ENCODE measurements around the gene HOXD1.

DNA sequence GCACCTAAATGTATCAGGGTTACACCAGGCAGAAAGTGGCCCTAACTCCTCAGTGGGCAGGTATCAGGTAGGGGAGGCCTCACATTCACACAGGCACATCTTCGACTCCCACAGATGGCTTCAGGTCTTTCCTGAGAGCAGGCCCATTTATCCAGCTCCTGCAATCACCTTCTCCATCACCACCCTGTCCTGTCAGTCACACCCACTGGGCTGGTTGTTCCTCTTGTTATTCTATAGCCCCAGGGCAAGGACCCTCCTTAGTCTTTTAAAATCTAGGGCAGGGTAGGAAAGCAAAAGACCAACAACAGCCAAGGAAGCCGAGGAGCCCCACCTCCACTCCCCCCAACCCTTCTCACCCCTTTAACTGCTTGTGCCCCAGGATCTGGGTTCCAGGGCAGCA, 46.2 kb upstream of the HOXD1 start:
- TF ChIP-seq, protein P1, sequence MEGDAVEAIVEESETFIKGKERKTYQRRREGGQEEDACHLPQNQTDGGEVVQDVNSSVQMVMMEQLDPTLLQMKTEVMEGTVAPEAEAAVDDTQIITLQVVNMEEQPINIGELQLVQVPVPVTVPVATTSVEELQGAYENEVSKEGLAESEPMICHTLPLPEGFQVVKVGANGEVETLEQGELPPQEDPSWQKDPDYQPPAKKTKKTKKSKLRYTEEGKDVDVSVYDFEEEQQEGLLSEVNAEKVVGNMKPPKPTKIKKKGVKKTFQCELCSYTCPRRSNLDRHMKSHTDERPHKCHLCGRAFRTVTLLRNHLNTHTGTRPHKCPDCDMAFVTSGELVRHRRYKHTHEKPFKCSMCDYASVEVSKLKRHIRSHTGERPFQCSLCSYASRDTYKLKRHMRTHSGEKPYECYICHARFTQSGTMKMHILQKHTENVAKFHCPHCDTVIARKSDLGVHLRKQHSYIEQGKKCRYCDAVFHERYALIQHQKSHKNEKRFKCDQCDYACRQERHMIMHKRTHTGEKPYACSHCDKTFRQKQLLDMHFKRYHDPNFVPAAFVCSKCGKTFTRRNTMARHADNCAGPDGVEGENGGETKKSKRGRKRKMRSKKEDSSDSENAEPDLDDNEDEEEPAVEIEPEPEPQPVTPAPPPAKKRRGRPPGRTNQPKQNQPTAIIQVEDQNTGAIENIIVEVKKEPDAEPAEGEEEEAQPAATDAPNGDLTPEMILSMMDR (IDR thresholded peaks at IDR 0.05), result no peak
- no peak for TF ChIP-seq POLR2AphosphoS5 (IDR thresholded peaks at IDR 0.05; ENCODE audit: insufficient read depth in 1 of 2, low read depth in 1 of 2)

All from vagina (tissue), 2 donors.